Lung (tissue), 12 donors: ENCODE measurements around the gene GNA14. TPM values are rescaled to one million over a fixed set of nuclear protein-coding genes. Genes with fewer than 3 reads are reported as not detected.

Experiments
- ATAC-seq: fragments of 200-7000 bp; cut with Tn5 transposase; one replicate; pipeline ENCODE4 v1.9.1; 2020; ENCODE audit warnings: moderate number of reproducible peaks; ENCODE audit not compliant: insufficient read depth, low FRiP score
- DNase-seq, 3 donors: peaks; one replicate each; pipeline ENCODE4 v3.0.0-alpha.2; 2013 to 2017
- H3K27ac ChIP-seq, 2 donors: one replicate each; pipeline ENCODE4 v1.5.1; 2013; ENCODE audit warnings: mild to moderate bottlenecking in 2 of 2, moderate library complexity in 2 of 2, control low read depth in 1 of 2, inconsistent platforms in 1 of 2, low read depth in 1 of 2, low read length in 1 of 2
- H3K27me3 ChIP-seq, 3 donors: one replicate each; pipeline ENCODE4 v1.5.1; 2013; ENCODE audit warnings: low read length in 2 of 3; ENCODE audit not compliant: control insufficient read depth in 3 of 3, insufficient read depth in 3 of 3
- H3K36me3 ChIP-seq, 4 donors: one replicate each; pipeline ENCODE4 v1.5.1; 2013; ENCODE audit warnings: low read length in 4 of 4, mild to moderate bottlenecking in 1 of 4, moderate library complexity in 1 of 4; ENCODE audit not compliant: control insufficient read depth in 4 of 4, insufficient read depth in 4 of 4
- H3K4me1 ChIP-seq, 5 donors: one replicate each; pipeline ENCODE4 v1.5.1; 2013; ENCODE audit warnings: low read length in 5 of 5, mild to moderate bottlenecking in 2 of 5, moderate library complexity in 1 of 5; ENCODE audit not compliant: control insufficient read depth in 5 of 5, insufficient read depth in 5 of 5
- H3K4me3 ChIP-seq: one replicate; pipeline ENCODE4 v1.5.1; 2013; ENCODE audit warnings: mild to moderate bottlenecking, control low read depth, moderate library complexity
- H3K9ac ChIP-seq, 2 donors: one replicate each; pipeline ENCODE4 v1.5.1; 2013; ENCODE audit warnings: low read length in 2 of 2, control low read depth in 1 of 2; ENCODE audit not compliant: insufficient read depth in 1 of 2
- H3K9me3 ChIP-seq, 4 donors: one replicate each; pipeline ENCODE4 v1.5.1; 2013; ENCODE audit warnings: low read length in 3 of 4, mild to moderate bottlenecking in 1 of 4, moderate library complexity in 1 of 4; ENCODE audit not compliant: control insufficient read depth in 4 of 4, insufficient read depth in 3 of 4
- WGBS, 2 donors: extraction: QIAGEN DNeasy Blood & Tissue Kit; methylation state at CpG; one replicate each; pipeline ENCODE4 v1.1.7; 2013; 5-methylcytosine and 5-hydroxymethylcytosine counted together
- polyA plus RNA-seq, 2 donors: library from polyadenylated mRNA; stranded (reverse); fragments of 200-250 nt; gene quantifications; one replicate each; pipeline ENCODE4 v1.2.1, GENCODE V29; 2013
- total RNA-seq, 2 donors: library from RNA; depleted of rRNA in 1 of 2; stranded (reverse); fragments of >200 nt in 1 of 2; gene quantifications; one replicate each; pipeline ENCODE4 v1.2.1, GENCODE V29; 2014 to 2021
- TF ChIP-seq, protein P1 (sequence below): IDR thresholded peaks from 2 replicates; pipeline ENCODE4 v1.5.1; 2012; ENCODE audit warnings: mild to moderate bottlenecking; ENCODE audit errors: control extremely low read depth, extremely low read depth
- donor health status: control.
- donor health status: control.
- donor health status: Bipolar disorder and iron deficiency.
- donor health status: healthy.
- donor health status: DM: yes; HTN: yes; CAD: no.

GNA14 gene
- total and polyA plus RNA-seq, 4 donors: 4.1 to 15.1 (median 11.3) TPM

DNA sequence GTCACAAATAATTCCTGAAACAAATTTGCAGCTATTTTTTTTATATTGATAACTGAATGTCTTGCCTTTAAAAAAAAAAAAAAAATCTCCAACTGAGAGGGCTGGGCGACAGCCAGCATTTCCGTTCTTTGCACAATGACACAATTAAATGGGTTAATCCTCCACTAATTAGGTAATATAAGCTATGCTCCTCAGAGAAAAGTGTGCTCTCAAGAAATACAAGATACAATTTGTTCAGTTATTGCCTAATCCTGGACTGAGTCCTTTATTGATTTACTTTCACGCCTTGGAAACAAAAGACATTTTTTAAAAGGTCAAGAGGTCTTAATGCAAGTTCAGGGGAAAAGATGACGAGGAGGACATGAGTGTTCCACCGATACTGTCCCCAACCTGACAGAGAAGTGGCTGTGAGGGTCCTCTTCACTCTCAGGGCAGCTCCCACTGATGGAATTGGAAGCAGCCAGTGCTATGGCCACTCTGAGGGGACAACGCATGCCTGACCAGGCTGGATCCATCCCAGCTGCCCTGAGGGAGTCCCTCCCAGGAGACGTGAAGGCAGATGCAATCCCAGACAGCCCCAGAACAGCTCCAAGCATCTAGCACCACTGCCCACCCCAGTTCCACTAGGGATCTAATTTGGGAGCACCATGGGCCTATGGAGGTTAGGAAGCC lies 220.7 kb downstream of the GNA14 start:
- Histone ChIP-seq H3K4me3 (no peak overlapping the region), H3K9me3 (no peaks in the 10 kb centered on the region), H3K27ac (peak overlapping the region in 1 of 2 donors; percentile 58), H3K27me3 (no peaks in the 10 kb centered on the region), H3K4me1 (peaks cover 0 to 5% (median 2%) of the 10 kb centered on the region in 5 donors), H3K36me3 (peaks cover 0 to 4% (median 2%) of the 10 kb centered on the region in 4 donors), H3K9ac (no peak overlapping the region)
- ATAC-seq (peak; percentile 63), DNase-seq (no peak)
- TF ChIP-seq, protein P1, sequence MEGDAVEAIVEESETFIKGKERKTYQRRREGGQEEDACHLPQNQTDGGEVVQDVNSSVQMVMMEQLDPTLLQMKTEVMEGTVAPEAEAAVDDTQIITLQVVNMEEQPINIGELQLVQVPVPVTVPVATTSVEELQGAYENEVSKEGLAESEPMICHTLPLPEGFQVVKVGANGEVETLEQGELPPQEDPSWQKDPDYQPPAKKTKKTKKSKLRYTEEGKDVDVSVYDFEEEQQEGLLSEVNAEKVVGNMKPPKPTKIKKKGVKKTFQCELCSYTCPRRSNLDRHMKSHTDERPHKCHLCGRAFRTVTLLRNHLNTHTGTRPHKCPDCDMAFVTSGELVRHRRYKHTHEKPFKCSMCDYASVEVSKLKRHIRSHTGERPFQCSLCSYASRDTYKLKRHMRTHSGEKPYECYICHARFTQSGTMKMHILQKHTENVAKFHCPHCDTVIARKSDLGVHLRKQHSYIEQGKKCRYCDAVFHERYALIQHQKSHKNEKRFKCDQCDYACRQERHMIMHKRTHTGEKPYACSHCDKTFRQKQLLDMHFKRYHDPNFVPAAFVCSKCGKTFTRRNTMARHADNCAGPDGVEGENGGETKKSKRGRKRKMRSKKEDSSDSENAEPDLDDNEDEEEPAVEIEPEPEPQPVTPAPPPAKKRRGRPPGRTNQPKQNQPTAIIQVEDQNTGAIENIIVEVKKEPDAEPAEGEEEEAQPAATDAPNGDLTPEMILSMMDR: no peak
- 43 to 44% methylated on average over 7 of the region's 7 CpGs for WGBS, 2 donors

DNA sequence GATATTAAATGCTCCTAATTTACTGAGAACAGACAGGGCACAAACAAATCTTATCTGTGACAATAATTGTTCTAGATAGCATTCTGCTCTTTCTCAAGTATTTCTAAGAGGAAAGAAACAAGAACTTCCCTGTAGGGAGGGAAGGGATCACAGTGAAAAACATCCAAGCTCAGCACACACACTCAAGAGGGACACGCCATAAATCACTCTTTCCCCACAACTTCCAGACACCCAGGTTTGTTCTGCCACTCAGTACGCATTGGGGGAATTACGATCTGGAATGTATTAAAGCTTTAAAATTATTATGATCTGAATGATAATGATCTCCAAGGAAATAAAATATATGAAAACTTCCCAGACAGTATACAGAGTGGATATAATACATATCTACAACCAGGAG lies 221.4 kb downstream of the GNA14 start:
- Histone ChIP-seq H3K9me3 (no peaks in the 10 kb centered on the region), H3K27ac (no peak overlapping the region), H3K36me3 (peaks cover 0 to 4% (median 2%) of the 10 kb centered on the region in 4 donors), H3K9ac (no peak overlapping the region), H3K27me3 (no peaks in the 10 kb centered on the region), H3K4me3 (no peak overlapping the region), H3K4me1 (peaks cover 0 to 5% (median 2%) of the 10 kb centered on the region in 5 donors)
- TF ChIP-seq, protein P1: no peak
- WGBS, 2 donors: 37 to 39% methylated on average over 3 of the region's 3 CpGs
- ATAC-seq: no peak
- DNase-seq: no peak

DNA sequence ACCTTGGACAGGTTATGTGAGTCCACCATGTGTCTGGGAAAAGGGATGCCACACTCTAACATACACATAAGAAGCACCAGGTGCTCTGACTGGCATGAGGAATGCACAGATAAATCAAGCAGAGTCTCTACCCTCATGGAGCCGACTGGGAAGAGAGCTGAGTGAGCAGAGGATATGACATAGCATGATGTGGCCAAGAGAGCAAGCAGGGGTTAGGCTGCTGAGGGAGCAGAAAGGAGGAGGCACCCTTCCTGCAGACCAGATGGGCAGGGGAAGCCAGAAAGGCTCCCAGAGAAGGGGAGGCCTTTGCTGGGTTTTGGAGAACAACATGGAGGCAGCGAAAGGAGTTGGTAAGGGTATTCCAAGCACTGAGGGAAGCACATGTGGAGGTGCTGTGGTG lies 223.1 kb downstream of the GNA14 start:
- no peak for ATAC-seq

More for the DNA sequence above, 223.1 kb downstream of the GNA14 start:
- DNase-seq: no peak
- peaks cover 0 to 4% (median 2%) of the 10 kb centered on the region in 4 donors for H3K36me3 ChIP-seq
- peaks cover 0 to 5% (median 2%) of the 10 kb centered on the region in 5 donors for H3K4me1 ChIP-seq
- no peak overlapping the region for H3K4me3 ChIP-seq
- WGBS, 2 donors: 76 to 81% methylated on average over 2 of the region's 2 CpGs
- H3K9ac ChIP-seq: no peak overlapping the region
- no peaks in the 10 kb centered on the region for H3K27me3 ChIP-seq
- H3K27ac ChIP-seq: no peak overlapping the region
- H3K9me3 ChIP-seq: no peaks in the 10 kb centered on the region
- TF ChIP-seq, protein P1: no peak
